GM23338 (cell line): ENCODE data around the gene GOSR1. TPM values are rescaled to one million over a fixed set of nuclear protein-coding genes. Genes with fewer than 3 reads are reported as not detected.
"Not testable (repeated sequence)": the region's sequence is repeated elsewhere in the genome, so short reads cannot be mapped to it uniquely, and the experiment has no call there.

Experiments used
- ATAC-seq: fragments of 200-7000 bp; cut with Tn5 transposase; 3 replicates; pipeline ENCODE4 v1.9.1; 2020
- DNase-seq: peaks from one replicate; pipeline ENCODE4 v3.0.0-alpha.2; 2015; ENCODE audit warnings: low spot score
- H2AFZ ChIP-seq: fragments of 200-600 bp; sonication (generic); 2 replicates; pipeline ENCODE4 v1.8.0; 2016; ENCODE audit warnings: antibody characterized with exemption, mild to moderate bottlenecking, moderate library complexity
- H3F3A ChIP-seq: fragments of 200-600 bp; sonication (generic); replicated peaks from 2 replicates; pipeline ENCODE4 v1.8.0; 2017; ENCODE audit warnings: antibody characterized with exemption, mixed run types, low read depth
- H3K27ac ChIP-seq: fragments of 200-600 bp; sonication (generic); 2 replicates; pipeline ENCODE4 v1.6.1; 2016; ENCODE audit warnings: low read depth
- H3K27me3 ChIP-seq: fragments of 200-600 bp; sonication (generic); 2 replicates; pipeline ENCODE4 v1.8.0; 2016; ENCODE audit warnings: mild to moderate bottlenecking, mixed run types, moderate library complexity; ENCODE audit not compliant: insufficient read depth
- H3K36me3 ChIP-seq: fragments of 200-600 bp; sonication (generic); 2 replicates; pipeline ENCODE4 v1.8.0; 2016; ENCODE audit warnings: mild to moderate bottlenecking; ENCODE audit not compliant: insufficient read depth
- H3K4me1 ChIP-seq: fragments of 200-600 bp; sonication (generic); 2 replicates; pipeline ENCODE4 v1.8.0; 2016; ENCODE audit warnings: mild to moderate bottlenecking, moderate library complexity; ENCODE audit not compliant: insufficient read depth
- H3K4me2 ChIP-seq: fragments of 200-600 bp; sonication (generic); 2 replicates; pipeline ENCODE4 v1.7.1; 2017; ENCODE audit warnings: mixed run types
- H3K4me3 ChIP-seq: fragments of 200-600 bp; sonication (generic); 2 replicates; pipeline ENCODE4 v1.6.1; 2016; ENCODE audit warnings: mixed run types
- H3K79me2 ChIP-seq: fragments of 200-600 bp; sonication (generic); replicated peaks from 2 replicates; pipeline ENCODE4 v1.8.0; 2017; ENCODE audit warnings: mild to moderate bottlenecking; ENCODE audit not compliant: insufficient read depth
- H3K9me2 ChIP-seq: fragments of 200-600 bp; sonication (generic); 2 replicates; pipeline ENCODE4 v1.8.0; 2017; ENCODE audit not compliant: insufficient read depth
- H4K20me1 ChIP-seq: fragments of 200-600 bp; sonication (generic); replicated peaks from 2 replicates; pipeline ENCODE4 v1.8.0; 2017; ENCODE audit warnings: mild to moderate bottlenecking; ENCODE audit not compliant: insufficient read depth
- H3K27ac Mint-ChIP-seq: 2 replicates; pipeline ENCODE4 v1.8.0; 2020; ENCODE audit warnings: inconsistent platforms, mild to moderate bottlenecking, moderate library complexity, mixed read lengths
- H3K27me3 Mint-ChIP-seq: 3 replicates; pipeline ENCODE4 v1.8.0; 2022; ENCODE audit warnings: low read depth, mild to moderate bottlenecking, moderate library complexity, mixed read lengths, inconsistent platforms; ENCODE audit not compliant: insufficient read depth, poor library complexity
- H3K36me3 Mint-ChIP-seq: 3 replicates; pipeline ENCODE4 v1.8.0; 2021; ENCODE audit warnings: low read depth, mild to moderate bottlenecking, inconsistent platforms, moderate library complexity, mixed read lengths
- H3K4me1 Mint-ChIP-seq: 3 replicates; pipeline ENCODE4 v1.8.0; 2020; ENCODE audit warnings: mild to moderate bottlenecking, inconsistent platforms, mixed read lengths
- H3K4me3 Mint-ChIP-seq: 3 replicates; pipeline ENCODE4 v1.8.0; 2021; ENCODE audit warnings: moderate library complexity, mild to moderate bottlenecking, inconsistent platforms, mixed read lengths
- H3K9me3 Mint-ChIP-seq: 3 replicates; pipeline ENCODE4 v1.8.0; 2020; ENCODE audit warnings: moderate library complexity, mild to moderate bottlenecking, inconsistent platforms, mixed read lengths
- CREB1 ChIP-seq: fragments of 250-450 bp; sonication (Bioruptor Pico); IDR thresholded peaks from 2 replicates; pipeline ENCODE4 v1.5.0; 2020; ENCODE audit warnings: low read depth, mild to moderate bottlenecking, moderate library complexity
- CTCF ChIP-seq, 2 experiments: fragments of 200-600 bp in 1 of 2; sonication (generic) in 1 of 2; conservative IDR thresholded peaks; 2 replicates each; pipeline versions ENCODE4 v1.5.1 to v1.6.1; 2016 to 2017; ENCODE audit warnings: antibody characterized with exemption in 2 of 2, low read depth in 2 of 2, mild to moderate bottlenecking in 2 of 2, moderate library complexity in 1 of 2
- EZH2 ChIP-seq: fragments of 200-600 bp; sonication (generic); IDR thresholded peaks from one replicate; pipeline ENCODE4 v1.8.0; 2017; ENCODE audit warnings: antibody characterized with exemption, mild to moderate bottlenecking, low read depth; ENCODE audit not compliant: unreplicated experiment
- EZH2phosphoT487 ChIP-seq: fragments of 200-600 bp; sonication (generic); IDR thresholded peaks from one replicate; pipeline ENCODE4 v1.8.1; 2018; ENCODE audit warnings: antibody characterized with exemption; ENCODE audit not compliant: unreplicated experiment
- JUNB ChIP-seq: IDR thresholded peaks from one replicate; pipeline ENCODE4 v1.6.1; 2016; ENCODE audit warnings: antibody characterized with exemption; ENCODE audit not compliant: unreplicated experiment
- NANOG ChIP-seq: IDR thresholded peaks from 2 replicates; pipeline ENCODE4 v1.6.1; 2016; ENCODE audit warnings: antibody characterized with exemption, borderline replicate concordance
- POLR2AphosphoS5 ChIP-seq: IDR thresholded peaks from 2 replicates; pipeline ENCODE4 v1.6.1; 2016; ENCODE audit warnings: antibody characterized with exemption, low read depth
- ZNF114 ChIP-seq: fragments of 250-450 bp; sonication (Bioruptor Pico); IDR thresholded peaks from 2 replicates; pipeline ENCODE4 v1.5.0; 2020; ENCODE audit warnings: mild to moderate bottlenecking, moderate library complexity
- polyA plus RNA-seq: library from polyadenylated mRNA; unstranded; fragments of >200 nt; fragmentation: Nextera tagmentation; extraction: Ambion mirVana; gene quantifications from 2 replicates; pipeline ENCODE4 v1.2.1, GENCODE V29; 2016
- total RNA-seq: library from RNA; depleted of rRNA; stranded (reverse); fragments of >200 nt; shearing (Covaris generic); gene quantifications from 2 replicates; pipeline ENCODE4 v1.2.3, GENCODE V29; 2014
- TF ChIP-seq, protein P1 (sequence below): fragments of 250-450 bp; sonication (Bioruptor Pico); IDR thresholded peaks from 2 replicates; pipeline ENCODE4 v1.5.0; 2020; ENCODE audit warnings: mild to moderate bottlenecking, moderate library complexity

GOSR1 gene
- total and polyA plus RNA-seq, 2 experiments from 2014 or later, result 33.4 to 74.1 TPM

DNA sequence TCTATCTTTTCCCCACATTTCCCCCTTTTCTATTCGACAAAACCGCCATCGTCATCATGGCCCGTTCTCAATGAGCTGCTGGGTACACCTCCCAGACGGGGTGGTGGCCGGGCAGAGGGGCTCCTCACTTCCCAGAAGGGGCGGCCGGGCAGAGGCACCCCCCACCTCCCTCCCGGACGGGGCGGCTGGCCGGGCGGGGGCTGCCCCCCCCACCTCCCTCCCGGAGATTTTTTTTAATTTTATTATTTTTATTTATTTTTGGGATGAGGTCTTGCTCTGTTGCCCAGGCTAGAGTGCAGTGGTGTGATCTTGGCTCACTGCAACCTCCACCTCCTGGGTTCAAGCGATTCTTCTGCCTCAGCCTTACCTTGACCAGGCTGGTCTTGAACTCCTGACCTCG, 59.6 kb downstream of the GOSR1 start:
- not testable (repeated sequence) for H3K9me2 ChIP-seq, H3K27me3 ChIP-seq, H3K36me3 ChIP-seq, H3K4me1 ChIP-seq, H4K20me1 ChIP-seq, H3K4me2 ChIP-seq, H3K36me3 Mint-ChIP-seq, H3K4me1 Mint-ChIP-seq, H3F3A ChIP-seq, DNase-seq, H3K4me3 Mint-ChIP-seq, H2AFZ ChIP-seq, H3K27ac ChIP-seq, H3K27ac Mint-ChIP-seq, H3K4me3 ChIP-seq, ATAC-seq, H3K79me2 ChIP-seq, H3K9me3 Mint-ChIP-seq, H3K27me3 Mint-ChIP-seq

DNA sequence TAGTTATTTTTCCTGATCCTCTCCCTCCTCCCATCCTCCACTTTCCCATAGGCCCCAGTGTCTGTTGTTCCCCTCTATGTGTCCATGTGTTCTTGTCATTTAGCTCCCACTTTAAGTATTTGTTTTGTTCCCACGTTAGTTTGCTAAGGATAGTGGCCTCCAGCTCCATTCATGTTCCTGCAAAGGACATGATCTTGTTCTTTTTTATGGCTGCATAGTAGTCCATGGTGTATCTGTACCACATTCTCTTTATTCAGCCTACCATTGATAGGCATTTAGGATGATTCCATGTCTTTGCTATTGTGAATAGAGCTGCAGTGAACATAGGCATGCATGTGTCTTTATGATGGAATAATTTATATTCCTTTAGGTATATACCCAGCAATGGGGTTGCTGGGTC, 60.5 kb downstream of the GOSR1 start:
- H3K4me3 ChIP-seq, H3K4me3 Mint-ChIP-seq, H3K27ac ChIP-seq, H3F3A ChIP-seq, H3K4me1 ChIP-seq, H3K79me2 ChIP-seq, H2AFZ ChIP-seq, H3K9me2 ChIP-seq, H3K9me3 Mint-ChIP-seq, H3K4me1 Mint-ChIP-seq, H3K27me3 ChIP-seq, H3K27me3 Mint-ChIP-seq, H3K27ac Mint-ChIP-seq, H3K4me2 ChIP-seq, H4K20me1 ChIP-seq, H3K36me3 ChIP-seq, DNase-seq, ATAC-seq, H3K36me3 Mint-ChIP-seq: not testable (repeated sequence)

DNA sequence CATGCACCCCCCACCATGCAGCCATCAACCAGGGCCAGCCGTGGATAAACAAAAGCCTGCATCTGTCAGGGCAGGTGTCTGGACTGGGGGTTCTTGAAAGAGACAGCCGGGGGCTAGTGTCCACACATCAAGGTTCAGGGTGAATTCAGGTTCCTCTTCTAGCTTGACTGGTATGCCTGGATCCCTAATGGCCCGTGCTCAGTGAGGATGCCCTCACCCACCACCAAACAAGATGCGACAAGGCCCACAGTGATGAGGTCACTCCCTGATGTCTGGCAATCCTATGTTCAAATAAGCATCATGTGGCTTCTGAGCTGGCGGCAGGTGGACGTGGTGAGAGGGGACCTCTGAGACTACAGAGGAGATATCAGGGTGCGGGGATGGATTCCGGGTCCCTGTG, 64.6 kb downstream of the GOSR1 start:
- no peaks in the 10 kb centered on the region for H3K4me1 ChIP-seq
- no peaks in the 10 kb centered on the region for H3K27me3 ChIP-seq
- Mint-ChIP-seq H3K9me3 (peaks cover 2% of the 10 kb centered on the region; the same call in 1 of the 3 replicates), H3K4me3 (no peak overlapping the region), H3K27ac (no peak overlapping the region), H3K36me3 (no peaks in the 10 kb centered on the region), H3K4me1 (peaks cover 4% of the 10 kb centered on the region; the same call in 1 of the 3 replicates), H3K27me3 (no peaks in the 10 kb centered on the region)
- no peak overlapping the region for H3K4me3 ChIP-seq
- H3K4me2 ChIP-seq, result no peak overlapping the region
- H4K20me1 ChIP-seq, result no peaks in the 10 kb centered on the region
- 0 out of 2 replicates have a peak, but pooled peaks cover 3% of the 10 kb centered on the region for H3K9me2 ChIP-seq
- no peaks in the 10 kb centered on the region for H3F3A ChIP-seq
- no peaks in the 10 kb centered on the region for H3K36me3 ChIP-seq
- no peak for DNase-seq
- no peaks in the 10 kb centered on the region for H3K79me2 ChIP-seq
- H2AFZ ChIP-seq, result no peak overlapping the region
- ATAC-seq, result no peak
- no peak overlapping the region for H3K27ac ChIP-seq
- TF ChIP-seq ZNF114 (CRISPR knock-in tag) (no peak), EZH2phosphoT487 (no peak), CTCF (conservative IDR thresholded peaks at IDR 0.05; ENCODE audit: low read depth in 2 of 2) (no peak), EZH2 (no peak), JUNB (no peak), CREB1 (CRISPR knock-in tag) (no peak), POLR2AphosphoS5 (no peak), NANOG (no peak)
- TF ChIP-seq, protein P1, sequence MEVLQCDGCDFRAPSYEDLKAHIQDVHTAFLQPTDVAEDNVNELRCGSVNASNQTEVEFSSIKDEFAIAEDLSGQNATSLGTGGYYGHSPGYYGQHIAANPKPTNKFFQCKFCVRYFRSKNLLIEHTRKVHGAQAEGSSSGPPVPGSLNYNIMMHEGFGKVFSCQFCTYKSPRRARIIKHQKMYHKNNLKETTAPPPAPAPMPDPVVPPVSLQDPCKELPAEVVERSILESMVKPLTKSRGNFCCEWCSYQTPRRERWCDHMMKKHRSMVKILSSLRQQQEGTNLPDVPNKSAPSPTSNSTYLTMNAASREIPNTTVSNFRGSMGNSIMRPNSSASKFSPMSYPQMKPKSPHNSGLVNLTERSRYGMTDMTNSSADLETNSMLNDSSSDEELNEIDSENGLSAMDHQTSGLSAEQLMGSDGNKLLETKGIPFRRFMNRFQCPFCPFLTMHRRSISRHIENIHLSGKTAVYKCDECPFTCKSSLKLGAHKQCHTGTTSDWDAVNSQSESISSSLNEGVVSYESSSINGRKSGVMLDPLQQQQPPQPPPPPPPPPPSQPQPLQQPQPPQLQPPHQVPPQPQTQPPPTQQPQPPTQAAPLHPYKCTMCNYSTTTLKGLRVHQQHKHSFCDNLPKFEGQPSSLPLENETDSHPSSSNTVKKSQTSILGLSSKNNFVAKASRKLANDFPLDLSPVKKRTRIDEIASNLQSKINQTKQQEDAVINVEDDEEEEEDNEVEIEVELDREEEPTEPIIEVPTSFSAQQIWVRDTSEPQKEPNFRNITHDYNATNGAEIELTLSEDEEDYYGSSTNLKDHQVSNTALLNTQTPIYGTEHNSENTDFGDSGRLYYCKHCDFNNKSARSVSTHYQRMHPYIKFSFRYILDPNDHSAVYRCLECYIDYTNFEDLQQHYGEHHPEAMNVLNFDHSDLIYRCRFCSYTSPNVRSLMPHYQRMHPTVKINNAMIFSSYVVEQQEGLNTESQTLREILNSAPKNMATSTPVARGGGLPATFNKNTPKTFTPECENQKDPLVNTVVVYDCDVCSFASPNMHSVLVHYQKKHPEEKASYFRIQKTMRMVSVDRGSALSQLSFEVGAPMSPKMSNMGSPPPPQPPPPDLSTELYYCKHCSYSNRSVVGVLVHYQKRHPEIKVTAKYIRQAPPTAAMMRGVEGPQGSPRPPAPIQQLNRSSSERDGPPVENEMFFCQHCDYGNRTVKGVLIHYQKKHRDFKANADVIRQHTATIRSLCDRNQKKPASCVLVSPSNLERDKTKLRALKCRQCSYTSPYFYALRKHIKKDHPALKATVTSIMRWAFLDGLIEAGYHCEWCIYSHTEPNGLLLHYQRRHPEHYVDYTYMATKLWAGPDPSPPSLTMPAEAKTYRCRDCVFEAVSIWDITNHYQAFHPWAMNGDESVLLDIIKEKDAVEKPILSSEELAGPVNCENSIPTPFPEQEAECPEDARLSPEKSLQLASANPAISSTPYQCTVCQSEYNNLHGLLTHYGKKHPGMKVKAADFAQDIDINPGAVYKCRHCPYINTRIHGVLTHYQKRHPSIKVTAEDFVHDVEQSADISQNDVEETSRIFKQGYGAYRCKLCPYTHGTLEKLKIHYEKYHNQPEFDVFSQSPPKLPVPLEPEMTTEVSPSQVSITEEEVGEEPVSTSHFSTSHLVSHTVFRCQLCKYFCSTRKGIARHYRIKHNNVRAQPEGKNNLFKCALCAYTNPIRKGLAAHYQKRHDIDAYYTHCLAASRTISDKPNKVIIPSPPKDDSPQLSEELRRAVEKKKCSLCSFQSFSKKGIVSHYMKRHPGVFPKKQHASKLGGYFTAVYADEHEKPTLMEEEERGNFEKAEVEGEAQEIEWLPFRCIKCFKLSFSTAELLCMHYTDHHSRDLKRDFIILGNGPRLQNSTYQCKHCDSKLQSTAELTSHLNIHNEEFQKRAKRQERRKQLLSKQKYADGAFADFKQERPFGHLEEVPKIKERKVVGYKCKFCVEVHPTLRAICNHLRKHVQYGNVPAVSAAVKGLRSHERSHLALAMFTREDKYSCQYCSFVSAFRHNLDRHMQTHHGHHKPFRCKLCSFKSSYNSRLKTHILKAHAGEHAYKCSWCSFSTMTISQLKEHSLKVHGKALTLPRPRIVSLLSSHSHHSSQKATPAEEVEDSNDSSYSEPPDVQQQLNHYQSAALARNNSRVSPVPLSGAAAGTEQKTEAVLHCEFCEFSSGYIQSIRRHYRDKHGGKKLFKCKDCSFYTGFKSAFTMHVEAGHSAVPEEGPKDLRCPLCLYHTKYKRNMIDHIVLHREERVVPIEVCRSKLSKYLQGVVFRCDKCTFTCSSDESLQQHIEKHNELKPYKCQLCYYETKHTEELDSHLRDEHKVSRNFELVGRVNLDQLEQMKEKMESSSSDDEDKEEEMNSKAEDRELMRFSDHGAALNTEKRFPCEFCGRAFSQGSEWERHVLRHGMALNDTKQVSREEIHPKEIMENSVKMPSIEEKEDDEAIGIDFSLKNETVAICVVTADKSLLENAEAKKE (CRISPR knock-in tag), result no peak
